Measurements from ENCODE around the gene PDSS1.
"Not testable (repeated sequence)": the region's sequence is repeated elsewhere in the genome, so short reads cannot be mapped to it uniquely, and the experiment has no call there.

The PDSS1 gene

GRCh38 chr10:26743091-26743490 is 45.6 kb downstream of the PDSS1 start:
- DNase-seq: no peak

- no peak for DNase-seq
Measured at GRCh38 chr10:26743841-26744240, 46.3 kb downstream of the PDSS1 start.

GRCh38 chr10:26746061-26746460 is 48.6 kb downstream of the PDSS1 start:
- no peak for DNase-seq

GRCh38 chr10:26755443-26755903 is 58.0 kb downstream of the PDSS1 start:
- DNase-seq: no peak

- no peak for DNase-seq
Measured at GRCh38 chr10:26759008-26759407, 61.5 kb downstream of the PDSS1 start.

GRCh38 chr10:26765549-26765948 is 68.0 kb downstream of the PDSS1 start:
- DNase-seq: no peak

DNA sequence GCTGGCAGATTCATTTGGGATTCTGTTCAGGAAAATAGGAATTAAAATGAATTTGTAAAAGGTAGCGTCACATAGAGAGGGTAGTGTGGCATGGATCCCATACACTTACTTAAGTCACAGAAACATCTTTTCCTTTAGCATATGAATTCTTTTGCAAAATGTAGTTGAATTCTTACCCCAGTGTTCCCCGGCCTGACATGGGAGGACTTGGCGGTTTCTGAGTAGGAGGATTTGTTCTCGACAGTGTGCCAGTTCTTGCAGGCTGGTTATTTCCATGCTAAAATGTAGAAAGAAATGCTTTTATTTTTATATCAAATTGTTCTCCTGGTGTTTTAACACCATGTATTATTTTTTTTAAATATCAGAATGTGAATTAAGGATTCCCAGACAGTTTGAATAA is 72.6 kb downstream of the PDSS1 start:
- DNase-seq: no peak

- DNase-seq: no peak
Measured at GRCh38 chr10:26773633-26774032, 76.1 kb downstream of the PDSS1 start.

DNA sequence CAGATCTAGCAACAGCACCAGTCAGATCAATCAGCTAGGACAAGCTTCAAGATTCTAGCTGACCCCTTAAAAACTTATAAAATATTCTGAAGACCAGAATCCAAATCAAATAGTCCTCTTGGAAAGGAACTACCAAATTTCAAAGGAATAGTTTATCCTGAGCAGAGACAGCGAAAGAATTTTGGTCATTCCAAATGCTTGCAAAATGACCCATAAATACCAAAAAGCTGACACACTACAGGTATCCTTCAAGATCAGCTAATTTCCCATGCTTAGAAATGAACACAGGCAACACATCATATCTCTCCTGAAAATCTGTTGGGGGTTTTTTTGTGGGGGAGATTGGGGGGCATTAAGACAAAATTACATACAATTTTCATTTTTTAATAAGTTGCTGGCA is 78.8 kb downstream of the PDSS1 start:
- DNase-seq: no peak

DNA sequence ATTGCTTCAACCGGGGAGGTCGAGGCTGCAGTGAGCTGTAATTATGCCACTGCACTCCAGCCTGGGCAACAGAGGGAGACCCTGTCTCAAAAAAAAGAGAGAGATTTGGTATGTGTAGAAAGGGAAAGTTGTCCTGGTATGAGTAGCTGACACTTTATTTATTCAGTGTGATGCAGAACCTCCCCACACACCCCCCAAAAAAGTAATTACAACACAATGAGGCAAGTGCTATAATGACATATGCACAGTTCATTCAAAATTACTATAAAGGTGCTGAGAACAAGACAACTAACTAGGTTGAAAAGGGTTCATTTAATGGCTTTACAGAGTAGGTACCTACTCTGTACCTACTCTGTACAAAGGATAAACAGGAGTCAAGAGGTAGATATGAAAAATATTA is 80.2 kb downstream of the PDSS1 start:
- no peak for DNase-seq

- no peak for DNase-seq
Measured at GRCh38 chr10:26779176-26779860, 81.8 kb downstream of the PDSS1 start.

DNA sequence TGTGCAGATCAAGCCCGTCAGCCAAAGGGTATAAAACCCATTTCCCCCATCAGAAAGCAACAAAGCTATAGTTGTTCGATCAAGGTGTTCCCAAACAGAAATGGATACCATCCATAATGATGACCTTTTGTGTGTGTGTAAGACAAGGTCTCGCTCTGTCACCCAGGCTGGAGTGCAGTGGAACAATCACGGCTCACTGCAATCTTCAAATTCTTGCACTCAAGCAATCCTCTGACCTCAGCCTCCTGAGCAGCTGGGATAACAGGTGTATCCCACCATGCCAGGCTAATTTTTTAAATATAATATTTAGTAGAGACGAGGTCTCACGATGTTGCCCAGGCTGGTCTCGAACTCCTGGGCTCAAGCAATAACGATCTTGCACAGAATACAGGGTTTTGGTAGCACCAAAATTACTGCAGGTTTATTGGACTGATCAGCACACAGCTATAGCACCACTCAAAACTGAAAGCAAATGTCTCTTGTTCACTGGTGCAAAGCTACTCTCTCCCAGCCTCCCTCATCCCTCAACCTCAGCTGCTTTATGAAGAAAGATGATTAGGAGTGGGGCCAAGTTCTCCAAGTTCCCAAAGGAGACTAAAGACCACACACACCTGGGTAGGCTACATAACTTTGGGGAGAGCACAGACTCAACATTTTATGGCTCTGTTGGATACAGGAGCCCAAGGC is 82.7 kb downstream of the PDSS1 start:
- no peak for DNase-seq

DNA sequence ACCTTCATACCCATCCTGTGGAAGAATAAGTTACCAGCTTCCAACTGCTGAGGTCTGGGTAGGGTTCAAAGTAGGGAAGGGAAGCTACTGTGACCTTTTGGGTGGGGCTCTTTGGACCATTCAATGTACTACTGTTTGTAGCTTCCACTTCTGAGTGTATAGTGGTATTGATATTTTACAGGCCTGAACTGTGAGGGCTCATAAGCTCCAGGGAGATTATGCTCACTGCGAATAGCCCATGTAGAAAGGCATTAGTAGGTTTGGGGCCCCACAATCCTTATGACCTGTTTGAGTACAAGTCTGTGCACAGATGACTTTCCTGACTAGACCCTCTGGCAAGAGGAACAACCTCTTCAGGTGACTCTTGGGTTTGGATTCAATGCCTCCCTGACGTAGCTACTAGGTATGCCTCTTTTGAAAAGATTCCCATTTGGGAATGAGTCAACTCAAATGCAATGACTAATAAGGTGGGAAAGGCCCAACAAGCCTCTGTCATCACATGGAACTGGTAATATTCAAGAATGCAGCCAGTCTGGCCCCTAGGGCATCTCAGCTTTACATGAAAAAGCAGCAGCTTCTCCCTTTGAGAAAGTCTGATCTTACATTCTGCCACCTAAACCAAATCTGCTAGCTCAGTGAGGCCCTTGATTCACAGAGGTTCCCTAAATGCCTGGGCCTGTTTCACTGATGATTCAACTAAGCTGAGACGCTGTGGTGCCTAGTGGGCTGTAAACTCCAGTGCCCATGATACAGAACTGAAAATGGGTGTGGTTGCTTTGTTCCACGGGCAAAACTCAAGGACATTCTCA is 83.5 kb downstream of the PDSS1 start:
- no peak for DNase-seq

DNA sequence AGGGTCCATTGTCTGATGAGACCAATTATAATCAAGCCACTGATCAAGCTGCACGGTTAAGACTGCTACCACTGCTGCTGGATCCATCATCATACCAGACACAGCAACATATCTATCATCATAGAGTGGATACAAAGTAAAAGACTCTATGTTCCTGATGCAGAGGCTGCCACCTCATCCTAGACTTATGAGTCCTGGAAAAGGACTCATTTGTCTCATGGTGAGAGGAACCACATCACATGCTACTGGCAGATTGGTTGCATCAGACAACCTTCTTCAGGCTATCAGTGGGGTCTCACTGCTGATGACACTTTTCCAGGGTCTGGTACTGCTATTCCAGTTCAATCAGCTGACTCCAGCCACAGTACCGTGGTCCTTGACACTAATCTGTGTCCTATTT is 84.3 kb downstream of the PDSS1 start:
- DNase-seq: no peak

DNA sequence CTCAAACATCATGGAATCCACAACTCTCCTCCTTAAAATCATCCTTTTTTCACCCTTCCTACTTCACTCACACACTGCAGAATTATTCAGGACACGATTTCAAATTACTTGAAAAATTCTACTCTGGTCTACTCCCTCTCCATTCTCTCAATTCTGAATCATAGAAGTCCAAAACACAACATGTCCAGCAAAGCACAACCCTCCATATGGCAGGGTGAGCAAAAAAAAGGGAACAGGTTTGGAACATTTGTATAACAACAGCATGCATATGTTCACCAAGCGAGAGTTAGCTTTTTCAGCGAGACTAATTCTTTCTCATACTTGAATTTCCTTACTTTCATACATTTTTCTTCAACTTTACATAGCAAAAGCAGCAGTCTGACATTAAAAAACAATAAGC is 89.9 kb downstream of the PDSS1 start:
- no peak for DNase-seq

DNA sequence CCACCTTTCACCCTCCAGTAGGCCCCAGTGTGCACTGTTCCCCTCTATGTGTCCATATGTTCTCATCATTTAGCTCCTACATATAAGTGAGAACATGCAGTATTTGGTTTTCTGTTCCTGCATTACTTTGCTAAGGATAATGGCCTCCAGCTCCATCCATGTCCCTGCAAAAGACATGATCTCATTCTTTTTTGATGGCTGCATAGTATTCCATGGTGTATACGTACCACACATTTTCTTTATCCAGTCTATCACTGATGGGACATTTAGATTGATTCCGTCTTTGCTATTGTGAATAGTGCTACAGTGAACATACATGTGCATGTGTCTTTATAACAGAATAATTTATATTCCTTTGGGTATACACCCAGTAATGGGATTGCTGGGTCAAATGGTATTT is 92.3 kb downstream of the PDSS1 start:
- not testable (repeated sequence) for DNase-seq

DNA sequence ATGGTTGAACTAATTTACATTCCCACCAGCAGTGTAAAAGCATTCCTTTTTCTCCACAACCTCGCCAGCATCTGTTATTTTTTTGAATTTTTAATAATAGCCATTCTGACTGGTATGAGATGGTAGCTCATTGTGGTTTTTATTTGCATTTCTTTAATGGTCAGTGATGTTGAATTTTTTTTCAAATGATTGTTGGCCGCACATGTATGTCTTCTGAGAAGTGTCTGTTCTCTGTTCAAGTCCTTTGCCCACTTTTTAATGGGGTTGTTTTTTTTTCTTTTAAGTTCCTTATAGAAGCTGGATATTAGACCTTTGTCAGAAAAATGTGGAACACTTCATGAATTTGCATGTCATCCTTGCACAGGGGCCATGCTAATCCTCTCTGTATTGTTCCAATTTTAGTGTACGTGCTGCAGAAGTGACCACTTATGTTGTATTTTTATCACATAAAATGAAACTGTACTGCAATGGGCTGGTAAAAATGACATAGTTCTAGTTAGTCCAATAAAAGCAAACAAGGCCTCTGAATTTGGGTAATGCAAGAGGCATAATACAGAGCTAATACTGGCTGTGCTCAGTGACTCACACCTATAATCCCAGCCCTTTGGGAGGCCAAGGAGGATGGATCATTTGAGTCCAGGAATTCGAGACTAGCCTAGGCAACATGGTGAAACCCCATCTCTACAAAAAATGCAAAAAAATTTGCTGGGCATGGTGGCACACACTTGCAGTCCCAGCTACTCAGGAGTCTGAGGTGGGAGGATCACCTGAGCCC is 92.9 kb downstream of the PDSS1 start:
- no peak for DNase-seq

DNA sequence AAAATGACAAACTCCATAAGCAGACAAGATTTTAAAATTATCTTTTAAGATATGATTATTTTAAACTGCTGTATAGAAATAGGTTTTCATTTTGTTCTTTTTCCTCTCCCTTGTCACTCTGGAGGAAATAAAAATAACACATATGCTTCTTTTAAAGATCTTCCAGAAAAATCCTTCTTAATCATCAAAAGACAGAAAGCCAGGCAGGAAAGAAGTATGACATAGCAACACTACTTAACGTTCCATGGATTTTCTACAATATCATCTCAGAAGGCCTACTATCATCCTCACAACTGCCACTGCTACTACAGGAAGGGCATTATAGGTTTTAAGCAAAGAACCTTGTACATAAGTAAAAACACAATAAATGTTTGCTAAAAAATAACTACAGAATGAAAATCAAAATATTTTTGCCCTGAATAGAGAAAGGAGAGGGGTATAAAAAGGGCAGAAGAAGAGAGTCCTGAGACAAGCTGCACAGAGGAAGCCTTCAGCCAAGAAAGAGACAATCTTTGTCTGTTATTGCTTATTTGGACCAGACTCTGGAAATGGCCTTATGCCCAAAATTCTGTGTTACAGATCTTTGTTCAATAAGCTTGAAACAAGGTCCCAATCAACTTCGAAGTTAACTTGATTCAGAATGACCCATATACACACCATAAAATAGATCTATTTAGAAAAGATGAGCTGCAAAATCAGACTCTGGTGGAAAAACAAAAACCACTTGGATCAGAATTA is 95.4 kb downstream of the PDSS1 start:
- no peak for DNase-seq
